GM12872 (cell line): ENCODE results near the gene UXT.

Experiments used
- TF ChIP-seq, protein P1 (sequence below): IDR thresholded peaks from 3 replicates; pipeline ENCODE4 v1.5.1; 2011; ENCODE audit warnings: low read depth, mild to moderate bottlenecking, low read length, moderate library complexity; ENCODE audit not compliant: insufficient read depth

UXT gene

DNA sequence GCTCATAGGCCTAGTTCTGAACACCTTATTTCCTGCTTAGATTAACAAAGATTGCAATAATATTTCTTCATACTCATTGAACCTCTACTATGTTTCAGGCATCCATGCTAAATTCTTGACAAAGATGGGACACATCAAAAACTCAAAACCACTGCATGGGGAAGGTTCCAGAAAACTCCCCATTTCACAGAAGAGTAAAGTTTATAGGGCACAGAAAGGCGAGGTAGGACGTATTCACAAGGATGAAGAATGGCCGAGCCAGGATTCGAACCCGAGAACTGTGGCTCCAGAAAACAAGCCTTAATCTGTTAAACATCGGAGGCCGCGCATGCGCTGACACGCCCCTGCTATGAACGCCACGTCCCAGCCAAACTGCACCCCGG is 688 bp downstream of the UXT start:
- TF ChIP-seq, protein P1, sequence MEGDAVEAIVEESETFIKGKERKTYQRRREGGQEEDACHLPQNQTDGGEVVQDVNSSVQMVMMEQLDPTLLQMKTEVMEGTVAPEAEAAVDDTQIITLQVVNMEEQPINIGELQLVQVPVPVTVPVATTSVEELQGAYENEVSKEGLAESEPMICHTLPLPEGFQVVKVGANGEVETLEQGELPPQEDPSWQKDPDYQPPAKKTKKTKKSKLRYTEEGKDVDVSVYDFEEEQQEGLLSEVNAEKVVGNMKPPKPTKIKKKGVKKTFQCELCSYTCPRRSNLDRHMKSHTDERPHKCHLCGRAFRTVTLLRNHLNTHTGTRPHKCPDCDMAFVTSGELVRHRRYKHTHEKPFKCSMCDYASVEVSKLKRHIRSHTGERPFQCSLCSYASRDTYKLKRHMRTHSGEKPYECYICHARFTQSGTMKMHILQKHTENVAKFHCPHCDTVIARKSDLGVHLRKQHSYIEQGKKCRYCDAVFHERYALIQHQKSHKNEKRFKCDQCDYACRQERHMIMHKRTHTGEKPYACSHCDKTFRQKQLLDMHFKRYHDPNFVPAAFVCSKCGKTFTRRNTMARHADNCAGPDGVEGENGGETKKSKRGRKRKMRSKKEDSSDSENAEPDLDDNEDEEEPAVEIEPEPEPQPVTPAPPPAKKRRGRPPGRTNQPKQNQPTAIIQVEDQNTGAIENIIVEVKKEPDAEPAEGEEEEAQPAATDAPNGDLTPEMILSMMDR: no peak

DNA sequence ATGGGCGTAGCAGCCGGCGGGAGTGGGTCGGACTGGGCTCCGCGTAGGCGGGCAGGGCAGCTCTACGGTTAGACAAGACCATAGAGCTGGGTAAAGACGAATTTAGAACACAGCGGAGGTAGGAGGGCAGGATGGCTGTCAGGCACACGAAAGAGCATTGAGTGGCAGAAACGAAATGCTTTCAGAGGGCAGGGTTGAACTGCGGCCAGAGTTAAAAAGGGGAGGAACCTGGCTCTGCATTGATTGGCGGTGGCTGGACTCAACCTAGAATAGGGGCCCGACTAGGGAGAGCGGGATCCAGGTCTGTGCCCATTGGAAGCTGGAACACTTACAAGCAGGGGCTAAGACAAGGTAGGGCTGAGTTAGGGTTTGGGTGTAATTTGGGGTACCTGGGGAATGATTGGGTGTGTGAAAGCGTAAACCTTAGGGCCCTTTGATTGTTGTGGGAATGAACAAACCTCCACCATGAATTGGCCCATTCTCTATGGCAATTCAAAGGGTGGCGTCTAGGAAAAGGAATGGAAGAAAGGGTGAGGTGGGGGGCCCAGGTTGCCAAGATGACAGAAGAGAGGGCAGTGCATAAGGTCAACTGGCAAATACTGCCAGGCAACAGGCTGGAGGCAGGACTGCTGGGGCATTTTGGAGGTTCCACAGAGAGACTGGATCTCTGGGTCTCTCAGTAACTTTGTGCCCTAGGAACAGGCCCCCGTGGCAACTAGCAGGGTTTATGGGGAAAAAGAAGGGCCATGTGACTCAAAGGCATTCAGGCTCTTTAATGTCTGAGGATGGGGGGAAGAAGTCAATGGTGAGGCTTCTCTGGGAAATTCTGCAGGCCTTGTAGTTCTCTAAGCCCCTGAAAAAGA is 7.7 kb downstream of the UXT start:
- TF ChIP-seq, protein P1: no peak

DNA sequence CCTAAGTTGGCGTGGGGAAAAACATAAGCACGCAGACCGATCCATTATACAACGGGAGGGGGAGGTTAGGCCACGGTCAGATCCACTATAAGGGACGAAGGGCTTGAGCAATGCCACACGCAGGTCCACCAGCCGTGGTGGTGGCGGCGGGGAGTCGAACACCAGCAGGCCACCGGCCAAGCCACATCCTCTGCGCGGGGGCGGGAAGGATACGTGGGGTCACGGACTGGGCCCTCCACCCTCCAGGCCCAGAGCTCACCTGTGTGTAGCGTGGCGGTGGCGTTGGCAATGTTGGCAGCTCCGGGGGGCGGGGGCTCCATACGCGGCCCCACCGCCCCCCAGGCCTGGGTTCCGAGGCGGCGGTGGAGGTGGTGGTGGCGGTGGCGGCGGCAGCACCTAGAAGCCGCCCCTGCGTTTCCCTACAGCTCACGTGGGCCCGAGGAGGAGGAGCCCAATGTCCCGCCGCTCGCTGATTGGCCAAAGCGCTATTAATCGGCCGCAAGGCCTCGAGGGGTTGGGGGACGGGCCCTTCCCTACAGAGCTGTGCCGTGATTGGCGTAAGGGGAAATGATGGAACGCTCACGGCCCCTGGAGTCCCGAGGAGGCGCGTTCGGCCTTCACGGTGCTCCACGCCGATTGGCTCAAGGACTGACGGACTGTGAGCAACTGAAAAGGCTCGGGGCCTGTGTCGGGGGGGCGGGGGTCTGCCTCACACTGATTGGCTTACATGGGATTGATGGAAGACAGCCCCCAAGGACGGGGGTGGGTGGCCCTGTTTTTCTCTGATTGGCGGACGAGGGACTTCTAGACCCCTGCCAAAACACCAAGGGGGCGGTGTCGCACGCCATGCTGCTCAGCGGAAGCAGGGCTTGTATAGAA is 8.6 kb downstream of the UXT start, which contains the start of gene ELK1:
Gene ELK1, minus strand, starts transcription at position 400 of the 879 bp plus-strand sequence. CDS start 9,122 bp downstream, outside the sequence.
- TF ChIP-seq, protein P1: no peak

DNA sequence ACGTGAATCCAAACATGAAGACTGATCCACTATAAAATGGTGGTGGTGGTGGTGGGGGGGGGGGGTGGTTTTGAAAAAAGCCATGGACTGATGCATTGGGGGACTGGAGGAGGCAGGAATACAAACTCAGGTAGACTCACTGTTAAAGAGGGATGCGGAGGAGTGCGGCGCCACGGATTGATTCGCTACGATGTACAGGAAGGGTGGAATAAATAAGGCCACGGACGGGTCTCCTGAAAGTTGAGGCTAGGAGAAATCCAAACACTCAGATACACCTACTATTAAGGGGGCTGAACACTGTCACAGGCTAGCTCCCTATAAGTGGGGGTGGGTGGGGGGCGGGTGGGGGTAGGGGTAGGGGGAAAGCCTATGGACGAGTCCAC is 9.2 kb downstream of the UXT start:
- TF ChIP-seq, protein P1: no peak

DNA sequence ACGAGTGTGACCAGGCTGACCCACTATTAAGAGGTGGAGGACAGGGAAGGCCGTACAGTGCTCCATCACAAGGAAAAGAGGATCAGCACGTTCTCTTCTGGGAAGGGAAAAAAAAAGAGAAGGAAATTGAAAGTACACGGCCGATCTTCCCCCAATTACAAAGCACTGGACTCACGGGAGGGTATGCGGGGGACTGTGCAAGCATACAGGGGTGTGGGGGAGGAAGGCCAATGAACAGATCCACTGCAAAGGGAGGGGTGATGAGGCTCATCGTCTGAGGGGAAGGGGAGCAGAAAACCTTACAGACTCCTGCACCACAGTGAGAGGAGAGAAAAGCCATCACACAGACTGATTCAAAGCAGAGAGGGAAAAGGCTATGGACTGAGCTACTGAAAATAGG is 9.7 kb downstream of the UXT start:
- TF ChIP-seq, protein P1: no peak

DNA sequence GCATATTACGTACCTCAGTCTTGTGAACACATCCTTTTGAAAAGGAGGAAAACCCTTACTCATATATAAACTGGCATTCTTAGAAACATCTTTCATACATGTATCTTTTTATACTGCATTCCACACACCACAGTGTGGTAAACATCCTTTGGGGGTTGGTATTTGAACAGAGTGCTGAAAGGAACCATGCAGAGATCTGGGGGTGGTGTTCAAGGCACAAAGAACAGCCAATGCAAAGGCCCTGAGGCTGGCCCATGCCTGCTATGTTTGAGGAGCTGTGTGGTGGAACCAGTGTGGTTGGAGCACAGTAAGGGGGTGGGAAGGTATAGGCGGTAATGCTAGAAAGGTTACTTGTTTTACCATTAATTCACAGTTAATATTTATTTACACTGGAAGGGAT is 10.6 kb downstream of the UXT start:
- TF ChIP-seq, protein P1: no peak

DNA sequence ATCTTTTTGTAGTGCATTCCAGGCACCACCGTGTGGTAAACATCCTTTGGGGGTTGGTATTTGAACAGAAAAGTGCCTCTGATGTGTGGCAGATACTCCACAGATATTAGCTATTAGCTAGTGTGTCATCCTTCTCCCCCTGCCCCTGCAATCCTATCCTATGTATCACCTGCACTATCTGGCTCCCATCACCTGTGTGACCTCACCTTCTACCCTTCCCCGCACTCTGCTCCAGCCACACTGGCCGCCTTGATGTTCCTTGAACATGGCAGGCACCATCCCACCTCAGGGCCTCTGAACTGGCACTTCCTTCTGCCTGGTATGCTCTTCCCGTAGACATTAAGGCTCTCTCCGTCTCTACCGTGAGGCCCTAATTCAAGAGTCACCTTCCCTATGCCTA is 12.3 kb downstream of the UXT start:
- TF ChIP-seq, protein P1: no peak
